SU-DHL-6 (cell line): ENCODE data around the gene ANAPC2.

ENCODE experiments used
- H2AFZ ChIP-seq: fragments of 200-600 bp; sonication (generic); 2 replicates; pipeline ENCODE4 v1.6.1; 2014; ENCODE audit warnings: low read depth, mild to moderate bottlenecking, moderate library complexity, mixed read lengths, antibody characterized with exemption, low read length; ENCODE audit not compliant: severe bottlenecking
- H3F3A ChIP-seq: fragments of 200-600 bp; shearing (Covaris generic); 2 replicates; pipeline ENCODE4 v1.6.0; 2016; ENCODE audit warnings: antibody characterized with exemption, mild to moderate bottlenecking; ENCODE audit not compliant: insufficient read depth
- H3K27ac ChIP-seq: fragments of 200-600 bp; sonication (generic); 2 replicates; pipeline ENCODE4 v1.5.1; 2016; ENCODE audit warnings: low read depth, mild to moderate bottlenecking, low read length, moderate library complexity, mixed read lengths
- H3K27me3 ChIP-seq: fragments of 200-600 bp; sonication (generic), shearing (Covaris generic); 2 replicates; pipeline ENCODE4 v1.6.0; 2014; ENCODE audit warnings: mild to moderate bottlenecking, low read length
- H3K36me3 ChIP-seq: fragments of 200-600 bp; sonication (generic); 2 replicates; pipeline ENCODE4 v1.6.1; 2014; ENCODE audit warnings: mild to moderate bottlenecking, low read length, mixed read lengths
- H3K4me2 ChIP-seq: fragments of 300-600, 200-600 bp; shearing (Covaris generic), sonication (generic); 2 replicates; pipeline ENCODE4 v1.6.0; 2014; ENCODE audit warnings: low read length, low read depth, mild to moderate bottlenecking; ENCODE audit not compliant: poor library complexity, severe bottlenecking
- H3K4me3 ChIP-seq: fragments of 200-600 bp; sonication (generic); 2 replicates; pipeline ENCODE4 v1.5.1; 2014; ENCODE audit warnings: antibody characterized with exemption, low read length, mild to moderate bottlenecking, mixed read lengths; ENCODE audit not compliant: insufficient read depth, poor library complexity, severe bottlenecking
- H3K79me2 ChIP-seq: fragments of 200-600 bp; sonication (generic); 2 replicates; pipeline ENCODE4 v1.6.1; 2014; ENCODE audit warnings: mild to moderate bottlenecking, low read length, moderate library complexity; ENCODE audit not compliant: insufficient read depth
- H3K9ac ChIP-seq: fragments of 200-600 bp; sonication (generic); 2 replicates; pipeline ENCODE4 v1.7.0; 2014; ENCODE audit warnings: mild to moderate bottlenecking, low read length
- H3K9me2 ChIP-seq: fragments of 200-600 bp; sonication (generic); replicated peaks from 2 replicates; pipeline ENCODE4 v1.6.1; 2014; ENCODE audit warnings: low read length; ENCODE audit not compliant: insufficient read depth
- H3K9me3 ChIP-seq: fragments of 200-600 bp; sonication (generic); 2 replicates; pipeline ENCODE4 v1.6.1; 2014; ENCODE audit warnings: low read length, mixed read lengths; ENCODE audit not compliant: insufficient read depth
- H4K20me1 ChIP-seq: fragments of 200-600 bp; sonication (generic); 2 replicates; pipeline ENCODE4 v1.6.1; 2014; ENCODE audit warnings: low read depth, mild to moderate bottlenecking, antibody characterized with exemption, low read length, moderate library complexity, mixed read lengths
- CTCF ChIP-seq: fragments of 200-600 bp; sonication (generic); IDR thresholded peaks from one replicate; pipeline ENCODE4 v1.5.1; 2017; ENCODE audit warnings: antibody characterized with exemption, mild to moderate bottlenecking, low read length, moderate library complexity; ENCODE audit not compliant: insufficient read depth, poor library complexity, severe bottlenecking
- EZH2phosphoT487 ChIP-seq: fragments of 200-600 bp; sonication (generic), shearing (Covaris generic); conservative IDR thresholded peaks from 2 replicates; pipeline ENCODE4 v1.6.1; 2018; ENCODE audit warnings: mild to moderate bottlenecking, antibody characterized with exemption, low read length, moderate library complexity, mixed read lengths

The ANAPC2 gene

GRCh38 chr9:137134191-137134590 lies 54.2 kb downstream of the ANAPC2 start:
- Histone ChIP-seq H2AFZ (no peak overlapping the region), H3K9ac (no peak overlapping the region), H4K20me1 (no peaks in the 10 kb centered on the region), H3K27me3 (no peaks in the 10 kb centered on the region), H3K9me3 (no peaks in the 10 kb centered on the region), H3K4me3 (no peak overlapping the region), H3K9me2 (no peaks in the 10 kb centered on the region), H3K36me3 (no peaks in the 10 kb centered on the region), H3F3A (peaks cover under 1% of the 10 kb centered on the region; the same call in 1 of the 2 replicates), H3K4me2 (no peak overlapping the region), H3K27ac (no peak overlapping the region), H3K79me2 (no peaks in the 10 kb centered on the region)
- TF ChIP-seq EZH2phosphoT487 (no peak), CTCF (no peak)

- Histone ChIP-seq H3K4me3 (peak overlapping the region; percentile 61), H3K79me2 (peaks cover 15% of the 10 kb centered on the region), H3K9ac (peak overlapping the region; percentile 81), H3K27me3 (no peaks in the 10 kb centered on the region), H3K9me2 (no peaks in the 10 kb centered on the region), H3K9me3 (no peaks in the 10 kb centered on the region), H3K27ac (peak overlapping the region; percentile 90), H3K4me2 (peak overlapping the region; percentile 87), H3K36me3 (no peaks in the 10 kb centered on the region), H3F3A (peaks cover 25% of the 10 kb centered on the region), H4K20me1 (no peaks in the 10 kb centered on the region), H2AFZ (peak overlapping the region; percentile 90)
- TF ChIP-seq CTCF (no peak), EZH2phosphoT487 (no peak)
Observed at GRCh38 chr9:137130176-137130755, 58.1 kb downstream of the ANAPC2 start.

GRCh38 chr9:137129456-137130175 lies 58.7 kb downstream of the ANAPC2 start:
- Histone ChIP-seq H3K27me3 (no peaks in the 10 kb centered on the region), H3K4me3 (peak overlapping the region; percentile 61), H2AFZ (peak overlapping the region; percentile 90), H3K79me2 (peaks cover 15% of the 10 kb centered on the region), H3K4me2 (peak overlapping the region; percentile 87), H3F3A (peaks cover 25% of the 10 kb centered on the region), H3K36me3 (no peaks in the 10 kb centered on the region), H4K20me1 (no peaks in the 10 kb centered on the region), H3K9me2 (no peaks in the 10 kb centered on the region), H3K9me3 (no peaks in the 10 kb centered on the region), H3K27ac (peak overlapping the region; percentile 90), H3K9ac (peak overlapping the region; percentile 81)
- TF ChIP-seq CTCF (no peak), EZH2phosphoT487 (no peak)
